Measurements from ENCODE around the gene RNF220.

The RNF220 gene

DNA sequence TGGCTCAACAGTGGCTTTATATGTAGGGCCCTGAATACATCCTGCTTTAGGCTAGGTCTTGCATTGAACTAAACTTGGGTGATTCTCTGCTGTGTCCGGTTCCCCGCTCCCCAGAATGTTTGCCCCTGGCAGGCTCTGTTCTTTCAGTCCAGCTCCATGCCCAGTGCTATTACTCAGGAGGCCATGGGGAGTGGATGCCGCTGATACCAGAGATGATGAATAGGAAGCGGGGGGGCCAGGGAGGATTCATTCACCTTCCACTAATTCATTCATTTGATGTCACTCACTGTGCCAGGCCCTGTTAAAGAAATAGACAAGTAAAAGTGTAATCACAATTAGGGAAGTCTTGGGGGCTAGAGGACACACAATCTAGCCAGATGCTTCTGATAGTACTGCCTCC, 185.4 kb downstream of the RNF220 start:
- ChIA-PET POLR2A (no interaction called here), CTCF (interaction anchor here (0.5 to 1.3 kb wide), 2 partner anchors 19 to 86 kb away, joined by 3 to 6 read pairs; no protein-coding TSS in a partner anchor)
- TF ChIP-seq MYNN (tag by site-specific recombination; IDR thresholded peaks at IDR 0.05; ENCODE audit: borderline replicate concordance), result no peak
- TF ChIP-seq ZBTB48 (tag by site-specific recombination; IDR thresholded peaks at IDR 0.05), result no peak
- no peak for TF ChIP-seq ZSCAN23 (tag by site-specific recombination; IDR thresholded peaks at IDR 0.05)
- no peak for TF ChIP-seq ZNF37A (tag by site-specific recombination; IDR thresholded peaks at IDR 0.05)
- TF ChIP-seq ZNF341 (tag by site-specific recombination; IDR thresholded peaks at IDR 0.05; ENCODE audit: low read depth), result no peak
- no peaks in the 10 kb centered on the region for H3K9me3 ChIP-seq (ENCODE audit: control insufficient read depth, insufficient read depth, low read depth, low read length)
- no peak overlapping the region for H3K4me3 ChIP-seq (ENCODE audit: low read depth, low read length)
- no peak overlapping the region for H3K27ac ChIP-seq (ENCODE audit: extremely low read depth, low read depth, low read length)
- no peaks in the 10 kb centered on the region for H3K36me3 ChIP-seq (ENCODE audit: control insufficient read depth in 2 of 2, insufficient read depth in 1 of 2, low read length in 2 of 2)
- H3K4me1 ChIP-seq (ENCODE audit: control insufficient read depth, insufficient read depth, low read length), result no peaks in the 10 kb centered on the region

DNA sequence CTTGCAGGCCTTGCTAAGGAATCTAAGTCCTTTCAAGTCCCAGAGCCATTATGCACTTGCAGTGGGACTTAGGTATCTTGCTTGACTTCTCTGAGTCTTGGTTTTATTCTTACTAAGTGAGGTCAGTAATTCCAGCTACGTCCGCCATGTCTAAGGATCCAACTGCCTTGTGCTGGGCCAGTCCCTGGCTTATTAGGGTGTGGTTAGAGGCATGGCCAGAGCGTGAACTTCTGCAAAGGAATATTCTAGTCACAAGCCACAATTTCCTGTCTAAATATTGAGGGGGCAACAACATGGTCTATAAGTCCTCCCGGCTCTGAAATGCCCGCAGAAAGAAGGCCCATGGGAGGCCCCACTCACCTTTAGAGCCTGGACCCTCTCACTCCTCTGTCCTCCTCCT, 186.3 kb downstream of the RNF220 start:
- no peaks in the 10 kb centered on the region for H3K36me3 ChIP-seq (ENCODE audit: control insufficient read depth in 2 of 2, insufficient read depth in 1 of 2, low read length in 2 of 2)
- H3K9me3 ChIP-seq (ENCODE audit: control insufficient read depth, insufficient read depth, low read depth, low read length), result no peaks in the 10 kb centered on the region
- H3K4me3 ChIP-seq (ENCODE audit: low read depth, low read length), result no peak overlapping the region
- POLR2A ChIA-PET, result no interaction called here
- no peak overlapping the region for H3K27ac ChIP-seq (ENCODE audit: extremely low read depth, low read depth, low read length)
- H3K4me1 ChIP-seq (ENCODE audit: control insufficient read depth, insufficient read depth, low read length), result no peaks in the 10 kb centered on the region
- no peak for TF ChIP-seq ZNF404 (tag by site-specific recombination; IDR thresholded peaks at IDR 0.05)
- TF ChIP-seq, protein P1, sequence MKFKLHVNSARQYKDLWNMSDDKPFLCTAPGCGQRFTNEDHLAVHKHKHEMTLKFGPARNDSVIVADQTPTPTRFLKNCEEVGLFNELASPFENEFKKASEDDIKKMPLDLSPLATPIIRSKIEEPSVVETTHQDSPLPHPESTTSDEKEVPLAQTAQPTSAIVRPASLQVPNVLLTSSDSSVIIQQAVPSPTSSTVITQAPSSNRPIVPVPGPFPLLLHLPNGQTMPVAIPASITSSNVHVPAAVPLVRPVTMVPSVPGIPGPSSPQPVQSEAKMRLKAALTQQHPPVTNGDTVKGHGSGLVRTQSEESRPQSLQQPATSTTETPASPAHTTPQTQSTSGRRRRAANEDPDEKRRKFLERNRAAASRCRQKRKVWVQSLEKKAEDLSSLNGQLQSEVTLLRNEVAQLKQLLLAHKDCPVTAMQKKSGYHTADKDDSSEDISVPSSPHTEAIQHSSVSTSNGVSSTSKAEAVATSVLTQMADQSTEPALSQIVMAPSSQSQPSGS (tag by site-specific recombination; IDR thresholded peaks at IDR 0.05; ENCODE audit: low read depth), result no peak
- no peak for TF ChIP-seq SCRT2 (tag by site-specific recombination; IDR thresholded peaks at IDR 0.05)
- TF ChIP-seq, protein P2, sequence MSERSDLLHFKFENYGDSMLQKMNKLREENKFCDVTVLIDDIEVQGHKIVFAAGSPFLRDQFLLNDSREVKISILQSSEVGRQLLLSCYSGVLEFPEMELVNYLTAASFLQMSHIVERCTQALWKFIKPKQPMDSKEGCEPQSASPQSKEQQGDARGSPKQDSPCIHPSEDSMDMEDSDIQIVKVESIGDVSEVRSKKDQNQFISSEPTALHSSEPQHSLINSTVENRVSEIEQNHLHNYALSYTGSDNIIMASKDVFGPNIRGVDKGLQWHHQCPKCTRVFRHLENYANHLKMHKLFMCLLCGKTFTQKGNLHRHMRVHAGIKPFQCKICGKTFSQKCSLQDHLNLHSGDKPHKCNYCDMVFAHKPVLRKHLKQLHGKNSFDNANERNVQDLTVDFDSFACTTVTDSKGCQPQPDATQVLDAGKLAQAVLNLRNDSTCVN (tag by site-specific recombination; optimal IDR thresholded peaks at IDR 0.05), result no peak
- no peak for TF ChIP-seq ZNF707 (tag by site-specific recombination; IDR thresholded peaks at IDR 0.05)
- no peak for TF ChIP-seq SP3 (tag by site-specific recombination; IDR thresholded peaks at IDR 0.05)
- no peak for TF ChIP-seq ZNF596 (tag by site-specific recombination; IDR thresholded peaks at IDR 0.05)
- no peak for TF ChIP-seq KLF10 (tag by site-specific recombination; IDR thresholded peaks at IDR 0.05)
- TF ChIP-seq, protein P3, sequence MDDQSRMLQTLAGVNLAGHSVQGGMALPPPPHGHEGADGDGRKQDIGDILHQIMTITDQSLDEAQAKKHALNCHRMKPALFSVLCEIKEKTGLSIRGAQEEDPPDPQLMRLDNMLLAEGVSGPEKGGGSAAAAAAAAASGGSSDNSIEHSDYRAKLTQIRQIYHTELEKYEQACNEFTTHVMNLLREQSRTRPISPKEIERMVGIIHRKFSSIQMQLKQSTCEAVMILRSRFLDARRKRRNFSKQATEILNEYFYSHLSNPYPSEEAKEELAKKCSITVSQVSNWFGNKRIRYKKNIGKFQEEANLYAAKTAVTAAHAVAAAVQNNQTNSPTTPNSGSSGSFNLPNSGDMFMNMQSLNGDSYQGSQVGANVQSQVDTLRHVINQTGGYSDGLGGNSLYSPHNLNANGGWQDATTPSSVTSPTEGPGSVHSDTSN (CRISPR knock-in tag; IDR thresholded peaks at IDR 0.05), result no peak
- TF ChIP-seq, protein P4, sequence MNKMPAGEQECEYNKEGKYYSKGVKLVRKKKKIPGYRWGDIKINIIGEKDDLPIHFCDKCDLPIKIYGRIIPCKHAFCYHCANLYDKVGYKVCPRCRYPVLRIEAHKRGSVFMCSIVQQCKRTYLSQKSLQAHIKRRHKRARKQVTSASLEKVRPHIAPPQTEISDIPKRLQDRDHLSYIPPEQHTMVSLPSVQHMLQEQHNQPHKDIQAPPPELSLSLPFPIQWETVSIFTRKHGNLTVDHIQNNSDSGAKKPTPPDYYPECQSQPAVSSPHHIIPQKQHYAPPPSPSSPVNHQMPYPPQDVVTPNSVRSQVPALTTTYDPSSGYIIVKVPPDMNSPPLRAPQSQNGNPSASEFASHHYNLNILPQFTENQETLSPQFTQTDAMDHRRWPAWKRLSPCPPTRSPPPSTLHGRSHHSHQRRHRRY (tag by site-specific recombination; IDR thresholded peaks at IDR 0.05), result no peak
- no peak for TF ChIP-seq ZBTB1 (tag by site-specific recombination; IDR thresholded peaks at IDR 0.05)
- no peak for TF ChIP-seq ZNF302 (tag by site-specific recombination; IDR thresholded peaks at IDR 0.05; ENCODE audit: low read depth)
- TF ChIP-seq, protein P5, sequence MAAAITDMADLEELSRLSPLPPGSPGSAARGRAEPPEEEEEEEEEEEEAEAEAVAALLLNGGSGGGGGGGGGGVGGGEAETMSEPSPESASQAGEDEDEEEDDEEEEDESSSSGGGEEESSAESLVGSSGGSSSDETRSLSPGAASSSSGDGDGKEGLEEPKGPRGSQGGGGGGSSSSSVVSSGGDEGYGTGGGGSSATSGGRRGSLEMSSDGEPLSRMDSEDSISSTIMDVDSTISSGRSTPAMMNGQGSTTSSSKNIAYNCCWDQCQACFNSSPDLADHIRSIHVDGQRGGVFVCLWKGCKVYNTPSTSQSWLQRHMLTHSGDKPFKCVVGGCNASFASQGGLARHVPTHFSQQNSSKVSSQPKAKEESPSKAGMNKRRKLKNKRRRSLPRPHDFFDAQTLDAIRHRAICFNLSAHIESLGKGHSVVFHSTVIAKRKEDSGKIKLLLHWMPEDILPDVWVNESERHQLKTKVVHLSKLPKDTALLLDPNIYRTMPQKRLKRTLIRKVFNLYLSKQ (tag by site-specific recombination; IDR thresholded peaks at IDR 0.05; ENCODE audit: borderline replicate concordance), result no peak
- no peak for TF ChIP-seq ZNF311 (tag by site-specific recombination; IDR thresholded peaks at IDR 0.05; ENCODE audit: borderline replicate concordance)
- no peak for TF ChIP-seq ZEB2 (tag by site-specific recombination; IDR thresholded peaks at IDR 0.05)
- TF ChIP-seq SALL2 (tag by site-specific recombination; IDR thresholded peaks at IDR 0.05; ENCODE audit: borderline replicate concordance), result no peak
- CTCF ChIA-PET, result interaction anchor here (0.6 to 1.3 kb wide), 2 partner anchors 17 to 435 kb away, joined by 3 to 4 read pairs; no protein-coding TSS in a partner anchor
